Spleen (tissue), 7 donors: ENCODE data around the gene DYNC2LI1.

Experiments used
- CTCF ChIP-seq, 11 experiments: fragments of 200-600 bp in 7 of 11; fragments of 450-650 bp in 4 of 11; sonication (generic) in 4 of 11; IDR thresholded peaks in 8 of 11; conservative IDR thresholded peaks in 3 of 11; 1 replicate in 7 of 11; 2 replicates in 4 of 11; pipeline versions ENCODE4 v1.4.0 to v1.8.0; 2016 to 2021; ENCODE audit warnings: antibody characterized with exemption in 11 of 11, inconsistent platforms in 4 of 11, mild to moderate bottlenecking in 1 of 11
- POLR2A ChIP-seq, 3 donors: fragments of 450-650 bp; IDR thresholded peaks; one replicate each; pipeline ENCODE4 v1.5.1; 2017; ENCODE audit warnings: antibody characterized with exemption in 3 of 3, mild to moderate bottlenecking in 1 of 3
- donor health status: DM: no; HTN: no; CAD: no; lungs with moderate emphysema.
- donor health status: DM: no; HTN: no; CAD: no.
- donor health status: DM: no; HTN: no; CAD: no.

DNA sequence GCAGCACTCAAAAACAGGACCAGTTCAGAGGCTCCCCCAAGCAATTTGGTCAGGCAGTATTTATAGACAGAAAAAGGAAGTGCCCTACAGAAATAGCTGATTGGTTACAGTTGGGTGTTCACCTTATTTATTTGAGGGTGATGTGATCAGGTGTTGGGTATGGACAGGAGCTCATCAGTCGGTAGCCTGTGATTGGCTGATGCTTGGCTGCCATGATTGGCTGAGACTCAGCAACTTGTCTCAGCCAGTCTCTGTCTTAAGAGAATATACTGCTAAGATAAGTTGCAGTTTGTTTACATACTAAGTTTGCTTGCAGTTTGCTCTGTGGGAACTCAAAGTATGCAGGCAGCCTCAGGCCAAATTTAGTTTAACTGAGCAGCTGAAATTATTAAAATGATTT lies 74.4 kb downstream of the DYNC2LI1 start:
- no peak for TF ChIP-seq CTCF (IDR thresholded peaks at IDR 0.05 in 8 of 11, conservative IDR thresholded peaks at IDR 0.05 in 3 of 11)
- no peak for TF ChIP-seq POLR2A (IDR thresholded peaks at IDR 0.05)
